Measurements from ENCODE around the gene SLC44A5. TPM values are rescaled to one million over a fixed set of nuclear protein-coding genes. Genes with fewer than 3 reads are reported as not detected.
"Not testable (repeated sequence)": the region's sequence is repeated elsewhere in the genome, so short reads cannot be mapped to it uniquely, and the experiment has no call there.

The SLC44A5 gene
- total and polyA plus RNA-seq, 2 donors from 2014 or later: 0.66 to 5.0 TPM

DNA sequence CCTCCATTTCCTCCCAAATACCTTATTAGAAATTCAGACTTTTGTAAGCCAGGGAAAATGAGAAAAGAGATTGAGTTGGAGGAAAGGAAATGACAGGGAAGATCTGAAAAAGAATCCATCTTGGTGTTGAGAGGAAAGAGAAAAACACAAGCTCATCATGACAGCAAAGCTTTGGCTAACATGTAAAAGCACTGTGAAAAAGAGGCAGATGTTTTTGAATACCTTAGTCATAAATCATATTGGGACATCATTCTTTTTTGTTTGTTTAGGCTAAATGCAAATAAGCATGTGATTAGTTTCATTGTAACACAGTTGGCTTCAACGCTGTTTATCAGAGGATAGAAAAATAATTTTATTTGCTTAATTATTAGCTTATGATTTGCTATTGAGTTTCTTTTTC lies 412.2 kb downstream of the SLC44A5 start:
- no peaks in the 10 kb centered on the region for H3K4me1 ChIP-seq (ENCODE audit: control insufficient read depth in 2 of 3, insufficient read depth in 2 of 3, low read depth in 1 of 3, low read length in 3 of 3)
- no peak overlapping the region for H3K27ac ChIP-seq (ENCODE audit: low read depth in 2 of 2, low read length in 2 of 2)
- TF ChIP-seq, protein P1, sequence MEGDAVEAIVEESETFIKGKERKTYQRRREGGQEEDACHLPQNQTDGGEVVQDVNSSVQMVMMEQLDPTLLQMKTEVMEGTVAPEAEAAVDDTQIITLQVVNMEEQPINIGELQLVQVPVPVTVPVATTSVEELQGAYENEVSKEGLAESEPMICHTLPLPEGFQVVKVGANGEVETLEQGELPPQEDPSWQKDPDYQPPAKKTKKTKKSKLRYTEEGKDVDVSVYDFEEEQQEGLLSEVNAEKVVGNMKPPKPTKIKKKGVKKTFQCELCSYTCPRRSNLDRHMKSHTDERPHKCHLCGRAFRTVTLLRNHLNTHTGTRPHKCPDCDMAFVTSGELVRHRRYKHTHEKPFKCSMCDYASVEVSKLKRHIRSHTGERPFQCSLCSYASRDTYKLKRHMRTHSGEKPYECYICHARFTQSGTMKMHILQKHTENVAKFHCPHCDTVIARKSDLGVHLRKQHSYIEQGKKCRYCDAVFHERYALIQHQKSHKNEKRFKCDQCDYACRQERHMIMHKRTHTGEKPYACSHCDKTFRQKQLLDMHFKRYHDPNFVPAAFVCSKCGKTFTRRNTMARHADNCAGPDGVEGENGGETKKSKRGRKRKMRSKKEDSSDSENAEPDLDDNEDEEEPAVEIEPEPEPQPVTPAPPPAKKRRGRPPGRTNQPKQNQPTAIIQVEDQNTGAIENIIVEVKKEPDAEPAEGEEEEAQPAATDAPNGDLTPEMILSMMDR (IDR thresholded peaks at IDR 0.05; ENCODE audit: borderline replicate concordance, extremely low read depth, insufficient read depth): no peak
- intact Hi-C loops (cut with DNase I): no loop called here
- H3K4me3 ChIP-seq (ENCODE audit: low read length in 3 of 3): no peak overlapping the region
- H3K27me3 ChIP-seq (ENCODE audit: control insufficient read depth, insufficient read depth, low read length): no peaks in the 10 kb centered on the region
- no peak for FAIRE-seq
- no peaks in the 10 kb centered on the region for H3K9me3 ChIP-seq (ENCODE audit: control insufficient read depth in 2 of 3, insufficient read depth in 1 of 3, low read length in 3 of 3)
- H3K9ac ChIP-seq (ENCODE audit: low read length in 3 of 3): no peak overlapping the region
- DNase-seq: no peak
- H3K36me3 ChIP-seq (ENCODE audit: control insufficient read depth in 2 of 3, insufficient read depth in 3 of 3, low read length in 3 of 3): no peaks in the 10 kb centered on the region

DNA sequence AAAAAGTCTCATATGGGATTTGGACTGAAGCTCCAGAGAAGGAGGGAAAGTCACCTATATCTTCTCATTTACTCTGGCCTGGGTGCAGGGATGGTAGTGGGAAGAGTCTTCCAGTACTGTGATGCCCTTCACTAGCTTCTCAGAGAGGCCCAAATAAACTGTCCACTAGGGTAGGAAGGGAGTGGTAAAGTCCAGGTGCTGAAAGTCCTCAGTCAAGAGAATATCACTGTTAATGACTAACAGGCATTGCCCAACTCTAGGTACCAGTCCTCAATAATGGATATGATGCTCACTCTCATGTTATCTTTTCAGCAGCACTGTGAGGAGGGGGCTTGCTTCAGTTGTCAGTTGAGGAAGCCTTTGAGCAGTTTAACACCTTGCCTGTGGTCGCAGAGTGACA lies 412.8 kb downstream of the SLC44A5 start:
- no peak for DNase-seq
- no peaks in the 10 kb centered on the region for H3K36me3 ChIP-seq (ENCODE audit: control insufficient read depth in 2 of 3, insufficient read depth in 3 of 3, low read length in 3 of 3)
- H3K27ac ChIP-seq (ENCODE audit: low read depth in 2 of 2, low read length in 2 of 2): no peak overlapping the region
- no peak overlapping the region for H3K9ac ChIP-seq (ENCODE audit: low read length in 3 of 3)
- intact Hi-C loops (cut with DNase I): no loop called here
- H3K4me1 ChIP-seq (ENCODE audit: control insufficient read depth in 2 of 3, insufficient read depth in 2 of 3, low read depth in 1 of 3, low read length in 3 of 3): no peaks in the 10 kb centered on the region
- no peaks in the 10 kb centered on the region for H3K9me3 ChIP-seq (ENCODE audit: control insufficient read depth in 2 of 3, insufficient read depth in 1 of 3, low read length in 3 of 3)
- no peak for FAIRE-seq
- no peaks in the 10 kb centered on the region for H3K27me3 ChIP-seq (ENCODE audit: control insufficient read depth, insufficient read depth, low read length)
- TF ChIP-seq, protein P1 (IDR thresholded peaks at IDR 0.05; ENCODE audit: borderline replicate concordance, extremely low read depth, insufficient read depth): no peak
- H3K4me3 ChIP-seq (ENCODE audit: low read length in 3 of 3): no peak overlapping the region

DNA sequence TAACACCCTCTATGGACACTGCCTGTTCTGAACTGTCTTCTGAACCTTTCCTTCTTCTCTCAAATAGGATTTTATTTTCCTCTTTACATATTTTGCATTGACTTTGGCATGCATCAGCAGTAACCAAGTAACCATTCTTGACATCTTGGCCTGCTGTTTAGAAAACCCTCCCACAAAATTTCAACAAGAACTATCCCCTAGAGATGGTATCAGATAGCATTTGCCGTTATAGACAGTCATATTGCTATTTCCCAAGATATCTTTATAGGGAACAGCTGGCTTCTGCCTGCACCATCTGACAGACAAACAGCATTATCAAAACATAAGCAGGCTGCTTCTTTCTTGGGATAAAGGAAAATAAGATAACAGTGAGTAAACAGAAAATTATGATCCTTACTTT lies 422.0 kb downstream of the SLC44A5 start:
- H3K27me3 ChIP-seq (ENCODE audit: control insufficient read depth, insufficient read depth, low read length): no peaks in the 10 kb centered on the region
- no peak overlapping the region for H3K4me3 ChIP-seq (ENCODE audit: low read length in 3 of 3)
- H3K27ac ChIP-seq (ENCODE audit: low read depth in 2 of 2, low read length in 2 of 2): no peak overlapping the region
- TF ChIP-seq, protein P1 (IDR thresholded peaks at IDR 0.05; ENCODE audit: borderline replicate concordance, extremely low read depth, insufficient read depth): no peak
- FAIRE-seq (no peak), DNase-seq (peak in 1 of 5 donors; percentile 11)
- H3K9ac ChIP-seq (ENCODE audit: low read length in 3 of 3): no peak overlapping the region
- H3K4me1 ChIP-seq (ENCODE audit: control insufficient read depth in 2 of 3, insufficient read depth in 2 of 3, low read depth in 1 of 3, low read length in 3 of 3): no peaks in the 10 kb centered on the region
- peaks cover 0 to 2% (median 0%) of the 10 kb centered on the region in 3 donors for H3K9me3 ChIP-seq (ENCODE audit: control insufficient read depth in 2 of 3, insufficient read depth in 1 of 3, low read length in 3 of 3)
- H3K36me3 ChIP-seq (ENCODE audit: control insufficient read depth in 2 of 3, insufficient read depth in 3 of 3, low read length in 3 of 3): no peaks in the 10 kb centered on the region
- intact Hi-C loops (cut with DNase I): no loop called here

DNA sequence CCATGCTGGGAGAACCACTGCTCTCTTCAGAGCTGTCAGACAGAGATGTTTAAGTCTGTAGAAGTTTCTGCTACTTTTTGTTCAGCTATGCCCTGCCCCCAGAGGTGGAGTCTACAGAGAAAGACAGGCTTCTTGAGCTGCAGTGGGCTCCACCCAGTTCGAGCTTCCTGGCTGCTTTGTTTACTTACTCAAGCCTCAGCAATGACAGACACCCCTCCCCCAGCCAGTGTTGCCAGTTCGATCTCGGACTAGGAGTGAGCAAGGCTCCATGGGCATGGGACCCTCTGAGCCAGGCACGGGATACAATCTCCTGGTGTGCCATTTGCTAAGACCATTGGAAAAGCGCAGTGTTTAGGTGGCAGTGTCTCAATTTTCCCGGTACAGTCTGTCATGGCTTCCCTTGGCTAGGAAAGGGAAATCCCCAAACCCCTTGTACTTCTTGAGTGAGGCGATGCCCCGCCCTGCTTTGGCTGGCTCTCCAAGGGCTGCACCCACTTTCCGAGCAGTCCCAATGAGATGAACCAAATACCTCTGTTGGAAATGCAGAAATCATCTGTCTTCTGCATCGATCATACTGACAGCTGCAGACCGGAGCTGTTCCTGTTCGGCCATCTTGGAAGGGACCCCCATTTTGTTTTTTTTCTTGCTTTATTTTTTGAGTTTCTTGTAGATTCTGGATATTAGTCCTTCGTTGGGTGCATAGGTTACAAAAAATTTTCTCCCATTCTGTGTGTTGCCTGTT lies 429.5 kb downstream of the SLC44A5 start:
- H3K4me1 ChIP-seq (ENCODE audit: control insufficient read depth in 2 of 3, insufficient read depth in 2 of 3, low read depth in 1 of 3, low read length in 3 of 3); FAIRE-seq: not testable (repeated sequence)

More for the DNA sequence above, 429.5 kb downstream of the SLC44A5 start:
- H3K27ac ChIP-seq (ENCODE audit: low read depth in 2 of 2, low read length in 2 of 2); H3K36me3 ChIP-seq (ENCODE audit: control insufficient read depth in 2 of 3, insufficient read depth in 3 of 3, low read length in 3 of 3); DNase-seq; H3K4me3 ChIP-seq (ENCODE audit: low read length in 3 of 3); H3K27me3 ChIP-seq (ENCODE audit: control insufficient read depth, insufficient read depth, low read length); H3K9ac ChIP-seq (ENCODE audit: low read length in 3 of 3); intact Hi-C loops (cut with DNase I); H3K9me3 ChIP-seq (ENCODE audit: control insufficient read depth in 2 of 3, insufficient read depth in 1 of 3, low read length in 3 of 3): not testable (repeated sequence)

Data from kidney (tissue), 14 donors.